ENCODE data around the gene BRPF1.
"Not testable (repeated sequence)": the region's sequence is repeated elsewhere in the genome, so short reads cannot be mapped to it uniquely, and the experiment has no call there.

Gene BRPF1

DNA sequence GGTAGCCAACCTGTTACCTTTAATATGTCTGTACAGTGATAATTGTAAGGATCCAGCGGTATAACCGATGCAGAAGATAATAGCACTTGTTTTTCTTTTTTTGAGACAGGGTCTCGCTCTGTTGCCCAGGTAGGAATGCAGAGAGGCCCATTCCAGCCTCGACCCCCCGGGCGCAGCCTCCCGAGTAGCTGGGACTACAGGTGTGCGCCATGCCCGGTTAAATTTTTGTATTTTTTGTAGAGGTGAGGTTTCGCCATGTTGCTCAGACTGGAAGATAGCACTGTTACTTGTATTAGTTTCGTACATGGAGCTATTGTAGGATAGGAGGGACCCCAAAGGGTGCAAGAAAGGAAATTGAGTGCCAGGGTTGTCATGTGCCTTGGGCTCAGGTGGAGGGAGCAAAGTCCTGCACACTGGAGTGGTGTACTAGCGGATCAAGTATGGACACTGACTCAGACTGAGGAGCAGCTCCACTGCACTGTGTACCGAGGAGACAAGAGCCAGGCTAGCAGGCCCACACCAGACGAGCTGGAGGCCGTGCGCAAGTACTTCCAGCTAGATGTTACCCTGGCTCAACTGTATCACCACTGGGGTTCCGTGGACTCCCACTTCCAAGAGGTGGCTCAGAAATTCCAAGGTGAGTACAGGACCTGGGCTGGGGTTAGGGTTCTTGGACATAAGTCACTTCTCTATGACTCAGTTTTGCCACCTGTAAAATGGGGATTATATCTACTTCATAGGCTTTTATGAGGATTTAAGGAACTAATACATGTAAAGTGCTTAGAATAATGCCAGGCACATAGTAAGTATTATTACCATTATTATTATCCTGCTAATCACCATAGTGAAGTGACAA, 19.2 kb downstream of the BRPF1 start:
- peaks cover 51% of the 10 kb centered on the region for H3K36me3 ChIP-seq (replicated peaks)
- peak in 1 of 2 experiments; percentile 29 for DNase-seq (ENCODE audit: low spot score in 2 of 2)

GRCh38 chr3:9754678-9755077, 23.1 kb downstream of the BRPF1 start:
- in situ Hi-C loops (cut with MboI; ENCODE audit: low sequenced_read_pairs) = no loop called here
- no peak overlapping the region for H3K4me3 ChIP-seq
- H3K9me3 ChIP-seq = no peaks in the 10 kb centered on the region
- no peak for DNase-seq (ENCODE audit: low spot score in 2 of 2)
- no peaks in the 10 kb centered on the region for H3K4me1 ChIP-seq
- peaks cover 24% of the 10 kb centered on the region for H3K36me3 ChIP-seq (replicated peaks)
- H3K27me3 ChIP-seq (ENCODE audit: low read depth) = no peaks in the 10 kb centered on the region

More for the DNA sequence above, 19.2 kb downstream of the BRPF1 start:
- peaks cover 5% of the 10 kb centered on the region for H3K4me1 ChIP-seq
- H3K9me3 ChIP-seq = no peaks in the 10 kb centered on the region
- in situ Hi-C loops (cut with MboI; ENCODE audit: low sequenced_read_pairs) = no loop called here
- H3K4me3 ChIP-seq = peak overlapping the region; percentile 57
- no peaks in the 10 kb centered on the region for H3K27me3 ChIP-seq (ENCODE audit: low read depth)

DNA sequence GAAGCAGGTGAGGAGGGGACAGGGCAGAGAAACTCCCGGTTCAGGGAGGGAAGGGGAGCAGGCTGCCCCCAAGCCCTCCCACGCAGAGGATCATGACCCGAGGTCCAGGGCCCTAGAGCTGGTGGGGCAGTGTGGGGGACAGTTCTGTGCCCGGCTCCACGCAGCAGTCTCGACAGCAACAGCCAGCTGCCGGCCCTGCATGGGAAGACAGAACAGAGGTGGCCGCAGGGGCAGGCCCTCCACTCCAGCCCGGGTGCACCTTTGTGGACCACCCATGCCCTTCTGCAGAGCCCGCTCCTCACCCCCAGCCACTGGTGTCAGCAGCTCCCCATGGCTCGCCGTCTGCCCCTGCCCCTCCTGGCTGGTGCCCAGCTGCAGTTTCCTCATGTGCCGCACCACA, 25.9 kb downstream of the BRPF1 start:
- in situ Hi-C loops (cut with MboI; ENCODE audit: low sequenced_read_pairs) = no loop called here
- Histone ChIP-seq H3K4me1 (no peaks in the 10 kb centered on the region), H3K27me3 (ENCODE audit: low read depth) (no peaks in the 10 kb centered on the region), H3K9me3 (no peaks in the 10 kb centered on the region), H3K36me3 (replicated peaks) (peaks cover 13% of the 10 kb centered on the region), H3K4me3 (no peak overlapping the region)
- DNase-seq (ENCODE audit: low spot score in 2 of 2) = no peak

GRCh38 chr3:9760779-9761505, 29.4 kb downstream of the BRPF1 start:
- in situ Hi-C loops (cut with MboI; ENCODE audit: low sequenced_read_pairs) = no loop called here
- H3K9me3 ChIP-seq = no peaks in the 10 kb centered on the region
- no peaks in the 10 kb centered on the region for H3K4me1 ChIP-seq
- H3K27me3 ChIP-seq (ENCODE audit: low read depth) = no peaks in the 10 kb centered on the region
- no peak overlapping the region for H3K4me3 ChIP-seq
- peaks cover 6% of the 10 kb centered on the region for H3K36me3 ChIP-seq (replicated peaks)
- no peak for DNase-seq (ENCODE audit: low spot score in 2 of 2)

DNA sequence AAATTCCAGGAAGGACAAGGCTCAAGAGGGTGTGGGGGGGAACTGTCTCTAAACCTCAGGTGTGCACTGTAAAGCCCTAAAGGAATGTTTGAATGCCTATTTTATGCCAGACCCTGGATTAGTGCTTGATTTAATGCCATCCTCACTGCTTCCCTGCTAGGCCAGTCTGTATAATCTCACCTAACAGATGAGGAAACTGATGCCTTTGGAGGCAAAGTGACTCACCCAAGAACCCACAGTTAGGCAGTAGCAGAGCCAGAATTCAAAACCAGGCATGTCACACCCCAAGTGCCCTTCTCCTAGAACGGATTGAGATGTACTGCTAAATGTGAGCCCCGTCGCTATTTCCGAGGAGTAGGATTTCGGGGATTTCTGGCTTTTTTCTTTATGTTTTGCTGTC, 30.4 kb downstream of the BRPF1 start:
- in situ Hi-C loops (cut with MboI; ENCODE audit: low sequenced_read_pairs) = no loop called here
- no peaks in the 10 kb centered on the region for H3K9me3 ChIP-seq
- H3K4me3 ChIP-seq = no peak overlapping the region
- H3K27me3 ChIP-seq (ENCODE audit: low read depth) = no peaks in the 10 kb centered on the region
- H3K4me1 ChIP-seq = no peaks in the 10 kb centered on the region
- no peaks in the 10 kb centered on the region; the same call in 1 of the 2 replicates for H3K36me3 ChIP-seq (replicated peaks)
- no peak for DNase-seq (ENCODE audit: low spot score in 2 of 2)

DNA sequence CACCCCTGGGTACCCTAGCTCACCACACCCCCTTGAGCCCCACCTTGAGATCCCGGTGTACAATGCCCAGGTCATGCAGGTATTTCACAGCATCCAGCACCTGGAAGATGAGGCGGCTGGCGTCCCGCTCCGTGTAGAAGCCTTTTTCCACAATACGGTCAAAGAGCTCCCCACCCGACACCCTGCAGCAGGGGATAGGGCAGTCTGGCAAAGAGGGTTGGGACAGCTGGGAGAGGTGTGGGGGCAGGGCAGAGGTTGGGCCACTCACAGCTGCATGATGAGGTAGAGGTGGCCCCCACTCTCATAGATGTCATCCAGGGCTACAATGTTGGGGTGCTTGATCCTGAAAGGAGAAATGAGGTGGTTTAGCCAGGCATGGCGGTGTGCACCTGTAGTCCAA, 31.3 kb downstream of the BRPF1 start:
- Histone ChIP-seq H3K36me3 (replicated peaks) (no peaks in the 10 kb centered on the region; the same call in 1 of the 2 replicates), H3K4me1 (no peaks in the 10 kb centered on the region), H3K27me3 (ENCODE audit: low read depth) (no peaks in the 10 kb centered on the region), H3K4me3 (no peak overlapping the region), H3K9me3 (no peaks in the 10 kb centered on the region)
- no peak for DNase-seq (ENCODE audit: low spot score in 2 of 2)
- in situ Hi-C loops (cut with MboI; ENCODE audit: low sequenced_read_pairs) = no loop called here

DNA sequence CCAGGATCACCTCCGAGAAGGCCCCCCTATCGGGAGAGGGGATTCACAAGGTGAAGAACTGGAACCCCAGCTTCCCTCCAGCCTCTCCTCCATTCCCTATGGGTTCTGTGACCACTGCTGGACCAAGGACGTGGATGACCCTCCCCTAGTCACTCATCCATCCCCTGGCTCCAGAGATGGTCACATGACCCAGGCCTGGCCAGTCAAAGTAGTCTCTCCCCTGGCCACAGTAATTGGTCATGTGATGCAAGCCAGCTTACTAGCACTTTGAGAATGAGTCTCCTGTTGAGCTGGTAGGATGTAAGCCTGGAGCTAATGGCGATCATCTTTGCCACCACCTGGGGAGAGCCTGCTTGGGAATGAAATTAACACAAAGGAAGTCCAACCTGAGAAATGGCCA, 34.3 kb downstream of the BRPF1 start:
- in situ Hi-C loops (cut with MboI; ENCODE audit: low sequenced_read_pairs) = no loop called here
- no peak overlapping the region for H3K4me3 ChIP-seq
- no peaks in the 10 kb centered on the region for H3K4me1 ChIP-seq
- H3K27me3 ChIP-seq (ENCODE audit: low read depth) = no peaks in the 10 kb centered on the region
- DNase-seq (ENCODE audit: low spot score in 2 of 2) = no peak
- H3K9me3 ChIP-seq = no peaks in the 10 kb centered on the region
- H3K36me3 ChIP-seq (replicated peaks) = no peaks in the 10 kb centered on the region

DNA sequence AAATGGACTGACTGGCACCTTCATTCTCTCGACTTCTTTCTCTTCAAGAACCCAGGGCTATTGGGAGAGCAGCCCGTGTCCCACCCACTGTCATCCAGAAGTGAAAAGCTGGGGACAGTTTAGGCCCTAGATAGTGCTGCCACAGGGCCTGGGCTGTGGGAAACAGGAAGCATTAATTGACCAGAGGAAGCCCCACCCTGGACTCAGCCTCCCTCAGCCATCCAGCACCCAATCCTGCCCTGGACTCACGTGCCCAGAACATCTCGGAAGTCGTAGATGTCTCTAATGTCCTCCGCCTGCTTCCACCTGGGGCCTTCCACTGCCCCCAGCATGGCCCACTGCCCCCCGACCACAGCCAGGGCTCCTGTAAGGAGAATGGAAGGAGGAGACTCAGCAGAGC, 35.9 kb downstream of the BRPF1 start:
- in situ Hi-C loops (cut with MboI; ENCODE audit: low sequenced_read_pairs) = no loop called here
- Histone ChIP-seq H3K36me3 (replicated peaks) (no peaks in the 10 kb centered on the region), H3K9me3 (no peaks in the 10 kb centered on the region), H3K4me3 (no peak overlapping the region), H3K4me1 (no peaks in the 10 kb centered on the region), H3K27me3 (ENCODE audit: low read depth) (no peaks in the 10 kb centered on the region)
- DNase-seq (ENCODE audit: low spot score in 2 of 2) = no peak

GRCh38 chr3:9768141-9768775, 36.7 kb downstream of the BRPF1 start:
- Histone ChIP-seq H3K4me1 (no peaks in the 10 kb centered on the region), H3K27me3 (ENCODE audit: low read depth) (no peaks in the 10 kb centered on the region), H3K4me3 (no peak overlapping the region), H3K36me3 (replicated peaks) (no peaks in the 10 kb centered on the region), H3K9me3 (no peaks in the 10 kb centered on the region)
- no peak for DNase-seq (ENCODE audit: low spot score in 2 of 2)
- in situ Hi-C loops (cut with MboI; ENCODE audit: low sequenced_read_pairs) = no loop called here

GRCh38 chr3:9769012-9769411, 37.5 kb downstream of the BRPF1 start:
- H3K4me3 ChIP-seq = no peak overlapping the region

DNA sequence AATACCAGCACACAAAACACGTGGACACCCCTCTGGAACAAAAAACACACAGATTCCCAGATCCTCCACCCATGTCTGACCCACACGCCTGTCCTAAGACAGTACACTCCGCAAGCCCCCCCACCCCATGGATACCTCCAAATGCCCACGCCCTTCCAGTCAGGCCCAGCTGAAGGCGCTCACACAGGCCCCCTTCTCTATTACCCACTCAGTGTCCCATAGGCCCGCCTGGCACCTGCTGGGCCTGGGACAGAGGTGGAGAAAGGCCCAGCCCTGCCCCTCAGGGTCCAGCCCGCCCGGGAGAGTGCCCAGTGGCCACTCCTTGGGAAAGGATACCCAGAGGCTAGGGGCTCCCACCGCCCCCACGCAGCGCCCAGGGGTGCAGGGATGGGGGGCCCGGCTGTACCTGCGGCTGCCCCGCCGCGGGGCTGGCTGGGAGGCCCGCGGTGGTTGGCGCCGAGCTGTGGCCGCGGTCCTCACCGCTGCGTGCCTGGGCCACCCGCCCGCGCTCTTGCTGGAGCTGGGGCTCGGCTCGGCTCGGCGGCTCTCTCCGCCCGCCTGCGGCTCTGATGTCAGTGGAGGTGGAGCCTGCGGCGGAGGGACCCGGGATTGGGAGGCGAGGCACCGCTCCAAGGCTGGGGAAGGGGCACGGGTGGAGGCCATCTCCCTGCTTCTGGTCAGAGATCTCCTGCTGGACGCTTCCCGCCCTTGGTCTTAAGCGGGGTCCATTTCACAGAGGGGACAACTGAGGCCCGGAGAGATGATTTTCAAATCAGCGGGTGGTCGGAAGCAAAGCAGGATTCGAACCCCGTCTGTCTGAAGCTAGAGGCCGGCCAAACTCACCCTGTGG, 38.1 kb downstream of the BRPF1 start, which contains the start of gene CAMK1:
TSS of gene CAMK1 (minus strand) at position 522 of the 850 bp plus-strand sequence. CDS start 2,198 bp downstream, outside the sequence.
- DNase-seq (ENCODE audit: low spot score in 2 of 2) = no peak
- in situ Hi-C loops (cut with MboI; ENCODE audit: low sequenced_read_pairs) = no loop called here
- no peaks in the 10 kb centered on the region for H3K36me3 ChIP-seq (replicated peaks)
- no peaks in the 10 kb centered on the region for H3K4me1 ChIP-seq
- no peak within 1 kb of the TSS for H3K4me3 ChIP-seq
- no peaks in the 10 kb centered on the region for H3K9me3 ChIP-seq
- no peaks in the 10 kb centered on the region for H3K27me3 ChIP-seq (ENCODE audit: low read depth)

More at GRCh38 chr3:9769012-9769411, 37.5 kb downstream of the BRPF1 start:
- Histone ChIP-seq H3K4me1 (no peaks in the 10 kb centered on the region), H3K27me3 (ENCODE audit: low read depth) (no peaks in the 10 kb centered on the region), H3K9me3 (no peaks in the 10 kb centered on the region), H3K36me3 (replicated peaks) (no peaks in the 10 kb centered on the region)
- in situ Hi-C loops (cut with MboI; ENCODE audit: low sequenced_read_pairs) = no loop called here
- no peak for DNase-seq (ENCODE audit: low spot score in 2 of 2)

GRCh38 chr3:9770276-9770812, 38.8 kb downstream of the BRPF1 start:
- no peaks in the 10 kb centered on the region for H3K9me3 ChIP-seq
- in situ Hi-C loops (cut with MboI; ENCODE audit: low sequenced_read_pairs) = no loop called here
- no peaks in the 10 kb centered on the region for H3K4me1 ChIP-seq
- H3K36me3 ChIP-seq (replicated peaks) = no peaks in the 10 kb centered on the region
- H3K4me3 ChIP-seq = no peak overlapping the region
- DNase-seq (ENCODE audit: low spot score in 2 of 2) = no peak
- no peaks in the 10 kb centered on the region for H3K27me3 ChIP-seq (ENCODE audit: low read depth)

GRCh38 chr3:9771007-9771406, 39.5 kb downstream of the BRPF1 start:
- in situ Hi-C loops (cut with MboI; ENCODE audit: low sequenced_read_pairs); H3K36me3 ChIP-seq (replicated peaks): not testable (repeated sequence)

More at GRCh38 chr3:9771007-9771406, 39.5 kb downstream of the BRPF1 start:
- H3K9me3 ChIP-seq; H3K4me1 ChIP-seq; H3K27me3 ChIP-seq (ENCODE audit: low read depth); DNase-seq (ENCODE audit: low spot score in 2 of 2); H3K4me3 ChIP-seq: not testable (repeated sequence)

Data from HAP-1 (cell line).